Measurements from ENCODE around the gene ROPN1. TPM values are rescaled to one million over a fixed set of nuclear protein-coding genes. Genes with fewer than 3 reads are reported as not detected.
"Not testable (repeated sequence)": the region's sequence is repeated elsewhere in the genome, so short reads cannot be mapped to it uniquely, and the experiment has no call there.

Gene ROPN1
- total and polyA plus RNA-seq, 2 of the 4 experiments (the other 2 are of a cell fraction) = 0.03 to 0.18 TPM

- Histone ChIP-seq H3K4me3 (ENCODE audit: insufficient read depth, low read depth, low read length) (no peak overlapping the region), H3K4me2 (ENCODE audit: low read depth, low read length) (no peak overlapping the region), H3K9me3 (ENCODE audit: control insufficient read depth, insufficient read depth, low read length) (no peaks in the 10 kb centered on the region), H3K27me3 (ENCODE audit: control insufficient read depth, insufficient read depth, low read length) (peaks cover 25% of the 10 kb centered on the region), H2BK5ac (ENCODE audit: low read depth, low read length, poor library complexity, severe bottlenecking) (no peak overlapping the region), H2AFZ (replicated peaks; ENCODE audit: low read length, poor library complexity) (no peak overlapping the region), H2BK15ac (ENCODE audit: low read depth, low read length) (no peak overlapping the region), H3K79me1 (ENCODE audit: low read depth in 1 of 2, low read length in 2 of 2) (no peaks in the 10 kb centered on the region), H3K36me3 (ENCODE audit: control insufficient read depth, insufficient read depth, low read length) (no peaks in the 10 kb centered on the region), H4K91ac (ENCODE audit: insufficient read depth, low read depth, low read length) (no peak overlapping the region), H2AK5ac (ENCODE audit: low read depth, low read length) (no peak overlapping the region), H3K4ac (ENCODE audit: low read depth, low read length) (no peak overlapping the region), H4K8ac (ENCODE audit: low read depth in 2 of 2, low read length in 2 of 2) (no peak overlapping the region), H2BK120ac (ENCODE audit: low read depth, low read length) (no peak overlapping the region), H3K27ac (ENCODE audit: insufficient read depth, low read length) (no peak overlapping the region), H3K56ac (ENCODE audit: extremely low read depth, insufficient read depth, low read length) (no peak overlapping the region), H2BK20ac (ENCODE audit: low read depth, low read length) (no peak overlapping the region), H3K9ac (ENCODE audit: low read depth, low read length) (no peak overlapping the region), H3K18ac (ENCODE audit: low read depth, low read length) (no peak overlapping the region), H3K9me1 (ENCODE audit: insufficient read depth, low read length) (no peaks in the 10 kb centered on the region), H4K20me1 (ENCODE audit: insufficient read depth, low read length) (no peaks in the 10 kb centered on the region), H4K5ac (ENCODE audit: low read depth, low read length) (no peak overlapping the region), H2AK9ac (replicated peaks; ENCODE audit: low read depth, low read length, poor library complexity) (no peak overlapping the region), H3K23ac (ENCODE audit: low read depth, low read length) (no peak overlapping the region), H3K4me1 (ENCODE audit: control insufficient read depth, insufficient read depth, low read length) (no peaks in the 10 kb centered on the region), H3K14ac (replicated peaks; ENCODE audit: low read depth, low read length) (no peak overlapping the region)
- no CpG with 5 or more reads among the region's 4 CpGs for WGBS, 2 experiments (ENCODE audit: extremely low coverage in 2 of 2, insufficient read length in 1 of 2)
- peak; percentile 15 for DNase-seq
- CTCF ChIA-PET = no interaction called here
- POLR2A ChIA-PET (ENCODE audit: unreplicated experiment) = no interaction called here
- no TSS peak for BruUV-seq (replicated peaks)
- ATAC-seq (ENCODE audit: low read depth) = no peak
- in situ Hi-C loops (cut with MboI; ENCODE audit: low sequenced_read_pairs) (no loop called here), intact Hi-C loops (cut with micrococcal nuclease) (no loop called here), dilution Hi-C loops (cut with HindIII; ENCODE audit: low sequenced_read_pairs, unreplicated experiment) (no loop called here)
- TF ChIP-seq BHLHE40 (IDR thresholded peaks at IDR 0.05; ENCODE audit: low read depth, low read length) (0 out of 2 replicates have a peak, but pooled peaks have one; percentile 18), CHD1 (IDR thresholded peaks at IDR 0.05; ENCODE audit: low read depth, low read length) (no peak), MAZ (IDR thresholded peaks at IDR 0.05; ENCODE audit: borderline replicate concordance, low read depth, low read length) (no peak), USF2 (IDR thresholded peaks at IDR 0.05; ENCODE audit: low read depth, low read length) (0 out of 2 replicates have a peak, but pooled peaks have one; percentile 44)
Observed at GRCh38 chr3:124007186-124007585, 15.3 kb upstream of the ROPN1 start.

GRCh38 chr3:124002405-124003079 is 10.6 kb upstream of the ROPN1 start:
- H3K4me2 ChIP-seq (ENCODE audit: low read depth, low read length); dilution Hi-C loops (cut with HindIII; ENCODE audit: low sequenced_read_pairs, unreplicated experiment); H3K27ac ChIP-seq (ENCODE audit: insufficient read depth, low read length): not testable (repeated sequence)

More at GRCh38 chr3:124002405-124003079, 10.6 kb upstream of the ROPN1 start:
- intact Hi-C loops (cut with micrococcal nuclease); H4K91ac ChIP-seq (ENCODE audit: insufficient read depth, low read depth, low read length); H3K9ac ChIP-seq (ENCODE audit: low read depth, low read length); H2AK9ac ChIP-seq (replicated peaks; ENCODE audit: low read depth, low read length, poor library complexity); H4K20me1 ChIP-seq (ENCODE audit: insufficient read depth, low read length); H2BK20ac ChIP-seq (ENCODE audit: low read depth, low read length); H3K9me1 ChIP-seq (ENCODE audit: insufficient read depth, low read length); DNase-seq; H4K5ac ChIP-seq (ENCODE audit: low read depth, low read length); BruUV-seq (replicated peaks); POLR2A ChIA-PET (ENCODE audit: unreplicated experiment); H4K8ac ChIP-seq (ENCODE audit: low read depth in 2 of 2, low read length in 2 of 2); H2BK5ac ChIP-seq (ENCODE audit: low read depth, low read length, poor library complexity, severe bottlenecking); H3K79me1 ChIP-seq (ENCODE audit: low read depth in 1 of 2, low read length in 2 of 2); H3K4me3 ChIP-seq (ENCODE audit: insufficient read depth, low read depth, low read length); in situ Hi-C loops (cut with MboI; ENCODE audit: low sequenced_read_pairs); CTCF ChIA-PET; H3K4ac ChIP-seq (ENCODE audit: low read depth, low read length); H3K36me3 ChIP-seq (ENCODE audit: control insufficient read depth, insufficient read depth, low read length); H3K14ac ChIP-seq (replicated peaks; ENCODE audit: low read depth, low read length); H2BK120ac ChIP-seq (ENCODE audit: low read depth, low read length); H3K4me1 ChIP-seq (ENCODE audit: control insufficient read depth, insufficient read depth, low read length); H2AK5ac ChIP-seq (ENCODE audit: low read depth, low read length); H3K23ac ChIP-seq (ENCODE audit: low read depth, low read length); ATAC-seq (ENCODE audit: low read depth); H2AFZ ChIP-seq (replicated peaks; ENCODE audit: low read length, poor library complexity); H2BK15ac ChIP-seq (ENCODE audit: low read depth, low read length); H3K56ac ChIP-seq (ENCODE audit: extremely low read depth, insufficient read depth, low read length); H3K9me3 ChIP-seq (ENCODE audit: control insufficient read depth, insufficient read depth, low read length); H3K18ac ChIP-seq (ENCODE audit: low read depth, low read length): not testable (repeated sequence)
- no CpG with 5 or more reads among the region's 2 CpGs for WGBS, 2 experiments (ENCODE audit: extremely low coverage in 2 of 2, insufficient read length in 1 of 2)
- peaks cover 38% of the 10 kb centered on the region for H3K27me3 ChIP-seq (ENCODE audit: control insufficient read depth, insufficient read depth, low read length)

Data from IMR-90 (cell line).